Trophoblast cell (in vitro differentiated cells and primary cell): ENCODE results near the gene MGAT3.

Experiments
- DNase-seq, 2 donors: peaks; one replicate each; pipeline ENCODE4 v3.0.0-alpha.2; 2016
- H2AFZ ChIP-seq: 2 replicates; pipeline ENCODE4 v1.6.1; 2013; ENCODE audit warnings: low read length, moderate library complexity, mild to moderate bottlenecking; ENCODE audit not compliant: insufficient read depth, poor library complexity
- H2AK5ac ChIP-seq: 2 replicates; pipeline ENCODE4 v1.6.1; 2013; ENCODE audit warnings: mild to moderate bottlenecking, low read length
- H2BK120ac ChIP-seq: 2 replicates; pipeline ENCODE4 v1.6.1; 2013; ENCODE audit warnings: low read length, mild to moderate bottlenecking, moderate library complexity; ENCODE audit not compliant: insufficient read depth, poor library complexity
- H2BK12ac ChIP-seq: 2 replicates; pipeline ENCODE4 v1.6.1; 2013; ENCODE audit warnings: mild to moderate bottlenecking, low read length, moderate library complexity
- H2BK5ac ChIP-seq: 2 replicates; pipeline ENCODE4 v1.6.1; 2013; ENCODE audit warnings: low read length, low read depth, moderate library complexity, mild to moderate bottlenecking; ENCODE audit not compliant: poor library complexity
- H3K14ac ChIP-seq: 2 replicates; pipeline ENCODE4 v1.6.1; 2013; ENCODE audit warnings: mild to moderate bottlenecking, low read length
- H3K18ac ChIP-seq: 2 replicates; pipeline ENCODE4 v1.6.1; 2013; ENCODE audit warnings: mild to moderate bottlenecking, low read length
- H3K23ac ChIP-seq: 2 replicates; pipeline ENCODE4 v1.6.1; 2013; ENCODE audit warnings: low read length
- H3K27ac ChIP-seq: 2 replicates; pipeline ENCODE4 v1.5.1; 2013; ENCODE audit warnings: low read depth, mild to moderate bottlenecking, inconsistent platforms, low read length, moderate library complexity
- H3K27me3 ChIP-seq: 2 replicates; pipeline ENCODE4 v1.6.1; 2013; ENCODE audit warnings: inconsistent platforms, mild to moderate bottlenecking, low read length, moderate library complexity; ENCODE audit not compliant: insufficient read depth
- H3K36me3 ChIP-seq, 2 experiments: 1 replicate in 1 of 2; 2 replicates in 1 of 2; pipeline ENCODE4 v1.6.1; 2013; ENCODE audit warnings: low read length in 2 of 2, mild to moderate bottlenecking in 2 of 2, moderate library complexity in 1 of 2; ENCODE audit not compliant: insufficient read depth in 2 of 2, control insufficient read depth in 1 of 2
- H3K4ac ChIP-seq: 2 replicates; pipeline ENCODE4 v1.6.1; 2013; ENCODE audit warnings: low read depth, mild to moderate bottlenecking, low read length, moderate library complexity
- H3K4me1 ChIP-seq, 2 experiments: 1 replicate in 1 of 2; 2 replicates in 1 of 2; pipeline ENCODE4 v1.6.1; 2013; ENCODE audit warnings: low read length in 2 of 2, mild to moderate bottlenecking in 2 of 2, moderate library complexity in 1 of 2; ENCODE audit not compliant: insufficient read depth in 2 of 2, control insufficient read depth in 1 of 2
- H3K4me2 ChIP-seq: 2 replicates; pipeline ENCODE4 v1.6.1; 2013; ENCODE audit warnings: inconsistent platforms, mild to moderate bottlenecking, low read length, moderate library complexity
- H3K4me3 ChIP-seq: 2 replicates; pipeline ENCODE4 v1.5.1; 2013; ENCODE audit warnings: mild to moderate bottlenecking, low read depth, low read length, inconsistent platforms
- H3K79me1 ChIP-seq: one replicate; pipeline ENCODE4 v1.6.1; 2013; ENCODE audit warnings: low read length
- H3K79me2 ChIP-seq: 2 replicates; pipeline ENCODE4 v1.6.1; 2013; ENCODE audit warnings: low read length, mild to moderate bottlenecking; ENCODE audit not compliant: control insufficient read depth, insufficient read depth, poor library complexity
- H3K9ac ChIP-seq: 2 replicates; pipeline ENCODE4 v1.6.1; 2013; ENCODE audit warnings: mild to moderate bottlenecking, low read length
- H3K9me3 ChIP-seq: 2 replicates; pipeline ENCODE4 v1.6.1; 2013; ENCODE audit warnings: low read depth, mild to moderate bottlenecking, control low read depth, inconsistent platforms, low read length; ENCODE audit not compliant: insufficient read depth
- H4K12ac ChIP-seq: 2 replicates; pipeline ENCODE4 v1.6.1; 2013; ENCODE audit warnings: low read depth, mild to moderate bottlenecking, low read length, moderate library complexity
- H4K8ac ChIP-seq: 2 replicates; pipeline ENCODE4 v1.6.1; 2013; ENCODE audit warnings: low read depth, mild to moderate bottlenecking, low read length, moderate library complexity
- H4K91ac ChIP-seq: one replicate; pipeline ENCODE4 v1.6.1; 2013; ENCODE audit warnings: low read depth, mild to moderate bottlenecking, low read length, moderate library complexity
- WGBS: extraction: QIAGEN DNeasy Blood & Tissue Kit; methylation state at CpG from one replicate; pipeline ENCODE4 v1.1.7; 2013; ENCODE audit warnings: missing lambda C conversion rate; ENCODE audit not compliant: insufficient read length, insufficient coverage; ENCODE audit errors: extremely low coverage; 5-methylcytosine and 5-hydroxymethylcytosine counted together

MGAT3 gene

GRCh38 chr22:39433476-39434242 lies 23.2 kb upstream of the MGAT3 start:
- Histone ChIP-seq H3K4me2 (no peak overlapping the region), H3K9me3 (no peaks in the 10 kb centered on the region), H3K4me3 (no peak overlapping the region), H3K79me1 (peaks cover 13% of the 10 kb centered on the region), H3K4ac (no peak overlapping the region), H3K23ac (no peak overlapping the region), H2AK5ac (no peak overlapping the region), H3K79me2 (peaks cover 2% of the 10 kb centered on the region), H4K12ac (no peak overlapping the region), H3K14ac (no peak overlapping the region), H4K8ac (no peak overlapping the region), H3K9ac (no peak overlapping the region), H2AFZ (no peak overlapping the region), H3K18ac (no peak overlapping the region), H4K91ac (no peak overlapping the region), H2BK5ac (no peak overlapping the region), H3K27ac (no peak overlapping the region), H2BK12ac (no peak overlapping the region), H3K36me3 (peaks cover 15 to 23% of the 10 kb centered on the region in 2 experiments), H2BK120ac (no peak overlapping the region), H3K4me1 (peaks cover 11 to 14% of the 10 kb centered on the region in 2 experiments), H3K27me3 (no peaks in the 10 kb centered on the region)
- no CpG with 5 or more reads among the region's 31 CpGs for WGBS
- no peak for DNase-seq

- Histone ChIP-seq H3K4me2 (no peak overlapping the region), H3K14ac (no peak overlapping the region), H2AFZ (no peak overlapping the region), H3K27me3 (no peaks in the 10 kb centered on the region), H3K79me2 (no peaks in the 10 kb centered on the region), H3K79me1 (peaks cover 8% of the 10 kb centered on the region), H3K18ac (no peak overlapping the region), H2AK5ac (no peak overlapping the region), H4K12ac (no peak overlapping the region), H4K8ac (no peak overlapping the region), H3K4me3 (no peak overlapping the region), H3K4ac (no peak overlapping the region), H3K4me1 (peaks cover 5 to 8% of the 10 kb centered on the region in 2 experiments), H2BK12ac (no peak overlapping the region), H3K36me3 (peaks cover 15 to 23% of the 10 kb centered on the region in 2 experiments), H3K27ac (no peak overlapping the region), H3K23ac (no peak overlapping the region), H3K9ac (no peak overlapping the region), H2BK5ac (no peak overlapping the region), H2BK120ac (no peak overlapping the region), H3K9me3 (no peaks in the 10 kb centered on the region), H4K91ac (no peak overlapping the region)
- no CpG with 5 or more reads among the region's 18 CpGs for WGBS
- no peak for DNase-seq
These were observed 22.6 kb upstream of the MGAT3 start for GRCh38 chr22:39434243-39434653.

DNA sequence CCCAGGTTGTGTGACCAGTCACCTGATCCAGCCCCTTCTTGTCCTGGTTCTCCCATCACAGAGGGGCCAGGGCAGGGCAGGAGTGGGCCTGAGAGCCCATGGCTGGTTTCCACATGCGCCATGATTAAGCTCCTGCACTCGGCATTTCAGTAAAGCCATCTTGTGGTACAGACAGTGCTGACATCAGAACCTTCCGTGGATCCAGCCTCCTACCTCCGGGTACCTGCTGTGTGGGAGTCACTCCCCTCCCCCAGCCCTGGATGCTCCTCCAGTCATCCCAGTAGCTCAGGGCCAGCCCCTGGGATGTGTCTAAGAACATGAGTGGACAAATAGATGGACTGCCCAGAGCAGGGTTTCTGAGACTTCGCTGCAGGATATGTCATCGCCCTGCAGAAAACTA lies 22.1 kb upstream of the MGAT3 start:
- Histone ChIP-seq H3K9ac (no peak overlapping the region), H3K27ac (no peak overlapping the region), H3K36me3 (peaks cover 15 to 23% of the 10 kb centered on the region in 2 experiments), H2AK5ac (no peak overlapping the region), H3K18ac (no peak overlapping the region), H3K27me3 (no peaks in the 10 kb centered on the region), H2BK12ac (peak overlapping the region; percentile 13), H4K12ac (no peak overlapping the region), H3K79me1 (peaks cover 7% of the 10 kb centered on the region), H3K9me3 (no peaks in the 10 kb centered on the region), H3K4me3 (no peak overlapping the region), H3K4me1 (peaks cover 4 to 8% of the 10 kb centered on the region in 2 experiments), H3K4me2 (no peak overlapping the region), H3K23ac (no peak overlapping the region), H4K91ac (no peak overlapping the region), H3K14ac (no peak overlapping the region), H4K8ac (no peak overlapping the region), H3K79me2 (no peaks in the 10 kb centered on the region), H2BK5ac (no peak overlapping the region), H3K4ac (no peak overlapping the region), H2BK120ac (no peak overlapping the region), H2AFZ (no peak overlapping the region)
- DNase-seq: no peak
- WGBS: no CpG with 5 or more reads among the region's 6 CpGs

DNA sequence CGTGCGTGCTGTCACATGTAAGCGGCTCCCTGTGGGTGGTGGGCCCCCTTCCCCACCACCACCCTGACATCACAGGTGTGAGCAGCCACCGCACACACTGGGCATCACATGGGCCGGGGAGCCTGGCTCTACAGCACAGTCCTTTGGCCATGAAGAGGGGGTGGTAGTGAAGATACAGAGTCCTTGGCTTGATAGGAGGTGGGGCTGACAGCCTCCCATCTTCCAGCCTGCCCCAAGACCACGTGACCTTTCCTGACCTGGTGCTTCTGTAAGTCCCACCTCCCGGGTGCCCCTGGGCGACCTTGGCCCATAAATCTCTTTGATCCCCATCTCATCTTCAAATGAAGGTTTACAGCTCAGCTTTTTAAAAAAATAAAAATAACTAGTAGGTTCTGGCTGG lies 21.2 kb upstream of the MGAT3 start:
- no peak for DNase-seq
- no peak overlapping the region for H2BK120ac ChIP-seq
- peaks cover 7% of the 10 kb centered on the region for H3K79me1 ChIP-seq
- H4K12ac ChIP-seq: no peak overlapping the region
- H2AK5ac ChIP-seq: peak overlapping the region; percentile 22
- H3K18ac ChIP-seq: no peak overlapping the region
- peaks cover 12 to 18% of the 10 kb centered on the region in 2 experiments for H3K36me3 ChIP-seq
- no peak overlapping the region for H3K9ac ChIP-seq
- H3K79me2 ChIP-seq: no peaks in the 10 kb centered on the region
- no peak overlapping the region for H3K27ac ChIP-seq
- peaks cover 4 to 8% of the 10 kb centered on the region in 2 experiments for H3K4me1 ChIP-seq
- H3K27me3 ChIP-seq: no peaks in the 10 kb centered on the region
- no peak overlapping the region for H2BK12ac ChIP-seq
- H3K14ac ChIP-seq: no peak overlapping the region
- H3K9me3 ChIP-seq: no peaks in the 10 kb centered on the region
- no peak overlapping the region for H3K4ac ChIP-seq
- H3K4me3 ChIP-seq: no peak overlapping the region
- H2AFZ ChIP-seq: no peak overlapping the region
- H3K23ac ChIP-seq: no peak overlapping the region
- H4K91ac ChIP-seq: no peak overlapping the region
- no CpG with 5 or more reads among the region's 8 CpGs for WGBS
- H2BK5ac ChIP-seq: no peak overlapping the region
- no peak overlapping the region for H4K8ac ChIP-seq
- H3K4me2 ChIP-seq: no peak overlapping the region
